HG03159 (cell line): Measurements from ENCODE around the gene NUDT14.

Experiments used
- ATAC-seq: cut with Tn5 transposase; IDR thresholded peaks from one replicate; pipeline ENCODE4 v1.9.1; 2021; ENCODE audit warnings: mild to moderate bottlenecking, moderate library complexity; ENCODE audit not compliant: unreplicated experiment

NUDT14 gene

DNA sequence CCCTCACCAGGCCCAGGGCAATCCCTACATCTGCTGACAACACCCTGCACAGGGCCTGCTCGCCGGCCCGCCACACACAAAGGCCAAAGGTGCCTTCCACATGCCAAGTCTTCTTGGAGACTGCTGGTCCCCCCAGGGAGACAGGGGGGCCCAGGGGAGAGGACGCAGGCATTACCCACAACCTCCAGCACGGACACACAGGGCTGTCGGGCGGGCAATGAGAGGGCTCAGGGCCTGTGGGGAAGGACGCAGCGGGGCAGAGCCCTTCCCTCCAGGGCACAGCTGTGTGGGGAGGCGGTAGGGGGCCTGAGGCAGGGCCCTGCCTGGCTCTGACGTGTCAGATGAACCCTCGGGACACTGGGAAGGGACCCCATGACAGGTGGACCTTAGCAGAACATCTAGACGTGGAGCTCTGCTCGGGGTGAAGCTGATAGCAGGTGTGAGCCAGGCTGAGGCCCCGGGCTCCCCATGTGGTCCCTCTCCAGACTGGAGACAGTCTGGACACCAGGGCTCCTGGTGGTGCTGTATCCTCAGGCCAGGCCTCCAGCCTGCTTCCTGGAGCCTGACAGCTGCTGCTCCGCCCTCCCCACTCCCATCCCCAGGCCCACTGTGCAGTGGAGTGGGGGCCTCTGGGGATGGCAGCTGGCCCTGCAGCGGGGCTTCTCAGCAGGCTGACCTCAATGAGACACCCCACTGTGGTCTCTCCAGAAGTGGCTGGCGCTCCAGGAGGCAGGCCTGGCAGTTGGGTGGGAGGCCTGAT is 31.6 kb upstream of the NUDT14 start:
- no peak for ATAC-seq

GRCh38 chr14:105211758-105212089 is 30.6 kb upstream of the NUDT14 start:
- ATAC-seq = no peak

- no peak for ATAC-seq
Measured at GRCh38 chr14:105211086-105211757, 30.1 kb upstream of the NUDT14 start.

DNA sequence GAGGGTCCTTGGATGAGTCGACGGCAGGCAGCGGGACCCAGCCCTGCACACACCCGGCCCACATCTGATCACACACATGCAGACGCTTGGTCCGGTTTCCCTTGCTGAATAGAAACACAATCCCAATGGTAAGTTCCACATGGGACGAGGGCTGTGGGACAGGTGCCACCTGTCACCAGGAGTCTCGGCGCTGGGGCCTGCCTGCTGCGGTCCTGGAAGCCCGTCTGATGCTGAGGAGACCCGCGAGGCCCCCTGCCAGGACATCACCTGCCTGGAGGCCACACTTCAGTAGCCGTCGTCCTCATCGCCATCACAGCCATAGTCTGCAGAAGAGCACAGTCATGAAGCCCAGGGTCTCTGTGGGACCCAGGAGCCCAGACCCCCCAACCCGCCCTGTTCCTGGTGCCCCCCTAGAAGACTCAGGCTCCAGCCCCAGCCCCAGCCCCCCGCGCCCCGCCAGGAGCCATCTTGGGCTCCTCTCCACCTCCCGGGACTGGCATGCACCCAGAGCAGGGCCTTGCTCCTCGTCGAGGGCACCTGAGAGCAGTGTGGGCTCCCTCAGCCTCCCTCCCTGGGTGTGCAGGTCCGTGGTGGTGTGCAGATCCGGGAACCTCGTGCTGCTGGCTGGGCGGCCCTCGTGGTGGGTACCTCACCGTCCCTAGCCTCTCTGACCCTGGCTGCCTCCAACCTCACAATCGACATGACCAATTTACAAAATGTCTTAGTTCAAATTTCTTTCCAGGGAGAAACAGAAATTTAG is 29.3 kb upstream of the NUDT14 start:
- ATAC-seq = no peak

- ATAC-seq = no peak
Measured at GRCh38 chr14:105209646-105210045, 28.5 kb upstream of the NUDT14 start.

DNA sequence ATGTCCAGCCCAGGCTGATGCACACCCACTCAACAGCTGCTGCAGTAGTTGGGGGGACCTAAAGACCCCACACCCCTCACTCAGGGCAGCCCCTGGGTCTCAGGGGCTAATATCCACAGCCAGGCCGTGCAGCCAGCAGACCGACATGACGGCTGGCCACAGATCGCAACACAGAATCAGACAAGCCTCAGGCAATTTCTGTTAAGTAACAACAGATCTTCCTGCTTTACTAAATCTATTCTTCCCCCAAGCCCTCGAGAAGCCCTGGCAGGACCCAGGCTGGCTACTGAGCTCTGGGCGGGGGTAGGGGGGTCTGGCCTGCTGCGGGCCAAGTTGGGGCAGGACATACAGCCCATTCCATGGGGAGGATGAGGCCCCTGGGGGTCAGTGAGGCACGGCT is 28.0 kb upstream of the NUDT14 start:
- no peak for ATAC-seq

GRCh38 chr14:105208738-105209075 is 27.6 kb upstream of the NUDT14 start:
- no peak for ATAC-seq

DNA sequence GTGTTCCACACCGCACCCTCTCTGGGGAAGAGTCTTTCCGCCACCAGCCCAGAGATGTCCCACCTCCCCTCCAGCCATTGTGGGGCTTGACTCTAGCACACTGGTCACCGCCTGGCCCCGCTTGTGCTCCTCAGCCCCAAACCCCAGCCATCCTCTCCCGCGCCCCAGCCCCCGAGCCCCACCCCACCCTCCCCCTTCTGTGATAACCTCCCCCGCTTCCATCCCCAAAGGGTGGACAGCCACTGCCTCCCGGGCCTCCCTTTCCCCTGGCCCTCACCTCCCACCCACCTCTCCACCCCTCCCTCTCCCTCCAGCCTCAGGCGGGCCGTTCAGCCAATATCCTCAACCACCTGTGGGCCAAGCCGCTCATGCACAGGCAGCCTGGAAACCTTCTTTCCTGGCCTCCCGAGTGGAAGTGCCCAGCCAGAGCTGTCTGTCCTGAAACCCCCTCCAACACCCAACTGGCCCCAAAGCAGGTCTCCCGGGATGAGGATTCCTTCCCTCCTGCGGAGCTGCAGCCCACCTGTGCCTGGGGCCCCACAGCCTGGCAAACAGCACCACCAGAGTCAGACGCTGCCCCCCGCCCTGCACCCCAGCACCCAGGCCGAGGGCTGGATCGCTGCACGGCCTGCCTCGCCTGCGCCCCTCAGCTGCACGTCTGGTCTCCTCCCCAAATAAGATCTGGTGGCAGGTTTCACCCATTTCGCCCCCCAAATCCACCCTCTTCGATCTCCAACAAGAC is 27.1 kb upstream of the NUDT14 start:
- ATAC-seq = no peak

GRCh38 chr14:105207460-105207901 is 26.4 kb upstream of the NUDT14 start:
- no peak for ATAC-seq

DNA sequence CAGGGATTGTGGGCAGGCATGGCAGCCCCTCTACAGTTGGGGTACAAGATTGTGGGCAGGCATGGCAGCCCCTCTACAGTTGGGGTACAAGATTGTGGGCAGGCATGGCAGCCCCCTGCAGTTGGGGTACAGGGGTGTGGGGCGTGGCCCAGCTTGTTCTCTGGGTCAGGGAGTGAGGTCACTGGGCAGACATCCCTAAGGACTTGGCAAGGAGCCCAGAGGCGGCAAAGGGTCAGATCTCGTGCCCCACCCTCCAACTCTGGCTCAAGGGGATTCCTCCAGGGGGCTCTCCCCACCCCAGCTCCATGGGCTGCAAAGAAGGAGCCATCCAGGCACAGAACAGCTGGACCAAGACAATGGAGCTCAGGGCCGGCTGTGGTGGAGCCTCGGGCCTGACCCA is 25.8 kb upstream of the NUDT14 start:
- no peak for ATAC-seq

- ATAC-seq = no peak
Measured at GRCh38 chr14:105205673-105206208, 24.6 kb upstream of the NUDT14 start.

DNA sequence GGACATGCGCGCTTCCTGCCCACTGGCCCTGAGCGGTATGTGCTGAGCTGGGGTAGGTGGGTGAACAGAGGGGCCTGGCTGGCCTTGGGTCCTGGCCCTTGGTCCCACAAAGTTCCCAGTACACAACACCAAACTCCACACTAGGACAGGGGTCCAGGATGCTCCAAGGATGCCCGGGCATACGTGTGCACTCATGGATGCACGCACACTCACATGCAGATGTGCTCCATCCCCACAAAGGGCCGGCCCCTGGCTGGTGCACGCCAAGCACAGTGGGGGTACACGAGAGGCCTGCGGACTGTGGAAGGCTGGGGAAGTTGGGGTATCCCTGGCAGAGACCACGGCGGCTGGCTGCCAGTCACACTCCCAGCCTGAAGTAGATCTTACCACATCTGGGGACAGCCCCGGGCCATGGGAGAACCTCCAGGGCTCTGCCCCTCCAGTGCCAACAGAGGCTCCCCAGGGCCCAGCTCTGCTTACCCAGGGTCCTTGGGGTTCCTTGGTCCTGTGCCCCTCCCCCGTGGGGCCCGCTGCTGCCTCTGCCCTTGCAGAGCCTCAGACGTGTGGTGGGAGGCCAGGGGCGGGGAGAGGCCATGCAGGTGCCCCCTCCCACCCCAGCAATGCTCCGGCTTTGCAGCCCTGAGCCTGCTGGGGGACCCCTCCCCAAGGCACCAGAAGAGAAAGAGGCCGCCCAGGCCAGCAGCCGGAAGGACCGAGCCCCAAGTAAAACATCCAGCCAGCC is 24.0 kb upstream of the NUDT14 start:
- no peak for ATAC-seq

DNA sequence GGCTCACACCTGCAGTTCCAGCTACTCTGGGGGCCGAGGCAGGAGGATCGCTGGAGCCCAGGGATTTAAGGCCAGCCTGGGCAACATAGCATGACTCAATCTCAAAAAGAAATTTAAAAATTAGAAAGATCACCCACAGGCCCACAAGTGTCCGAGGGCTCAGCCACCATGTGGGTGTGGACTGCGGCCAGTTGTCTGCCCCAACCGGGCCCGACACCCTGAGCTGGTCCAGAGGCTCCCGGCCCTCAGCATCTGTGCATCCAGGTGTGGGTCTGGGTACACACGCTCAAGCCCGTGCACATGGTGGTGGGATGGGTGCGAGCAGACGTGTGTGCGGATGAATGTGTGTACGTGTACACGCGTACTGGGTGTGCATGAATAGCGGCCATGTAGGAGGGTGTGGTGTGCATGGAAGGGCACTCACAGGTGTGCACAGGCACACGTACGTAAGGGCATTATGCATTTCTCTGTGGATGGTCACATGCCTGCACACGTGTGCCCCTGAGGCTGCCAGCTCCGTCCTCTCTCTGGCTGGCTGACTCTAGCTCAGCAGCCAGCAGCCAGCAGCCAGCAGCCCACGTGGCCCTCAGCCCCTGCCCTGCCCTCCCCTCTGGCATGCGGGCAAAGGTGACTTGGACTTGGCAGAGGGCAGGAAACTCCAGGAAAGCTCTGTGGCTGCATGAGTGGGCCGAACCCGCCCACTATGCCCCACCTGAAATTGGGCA is 23.3 kb upstream of the NUDT14 start:
- no peak for ATAC-seq

DNA sequence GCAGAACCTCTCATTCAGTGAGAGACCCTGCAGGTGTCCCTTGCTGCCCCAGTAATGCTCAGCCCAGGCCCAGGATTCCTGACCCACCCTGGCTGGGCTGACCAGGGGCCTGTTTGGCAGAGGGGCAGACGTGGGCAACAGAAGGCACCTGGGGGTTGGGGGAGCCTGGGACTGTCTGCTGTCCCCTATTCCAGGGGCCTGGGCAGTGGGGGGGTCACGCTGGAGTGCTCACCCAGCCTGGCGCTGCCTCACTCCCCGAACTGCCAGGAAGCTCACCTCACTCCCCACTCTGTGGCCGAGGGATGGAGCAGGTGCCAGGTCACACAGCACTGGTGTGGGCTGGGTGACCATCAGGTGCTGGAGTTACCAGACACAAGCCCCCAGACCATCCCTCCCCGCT is 22.6 kb upstream of the NUDT14 start:
- no peak for ATAC-seq

DNA sequence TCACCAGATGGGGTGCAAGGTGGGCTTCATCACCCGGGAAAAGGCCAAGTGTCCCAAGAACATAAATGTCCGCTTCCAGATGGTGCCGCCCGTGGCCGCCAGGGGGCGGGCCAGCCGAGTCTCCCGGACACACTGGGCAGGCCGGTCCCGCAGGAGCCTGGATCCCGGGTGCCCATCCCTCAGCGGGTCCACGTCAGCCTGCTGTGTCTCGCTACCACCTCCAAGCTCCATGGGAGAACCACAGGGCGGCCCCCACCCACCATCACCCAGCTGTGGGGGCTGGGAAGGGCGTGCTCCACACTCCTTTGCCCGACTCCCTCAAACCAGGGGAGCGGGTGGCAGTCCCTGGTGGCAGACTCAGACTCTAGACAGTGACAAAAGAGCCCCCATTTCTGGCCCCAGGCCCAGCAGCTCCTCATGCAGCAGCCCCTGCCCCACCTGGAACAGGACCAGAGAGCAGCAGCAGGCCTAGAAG is 22.0 kb upstream of the NUDT14 start:
- no peak for ATAC-seq

DNA sequence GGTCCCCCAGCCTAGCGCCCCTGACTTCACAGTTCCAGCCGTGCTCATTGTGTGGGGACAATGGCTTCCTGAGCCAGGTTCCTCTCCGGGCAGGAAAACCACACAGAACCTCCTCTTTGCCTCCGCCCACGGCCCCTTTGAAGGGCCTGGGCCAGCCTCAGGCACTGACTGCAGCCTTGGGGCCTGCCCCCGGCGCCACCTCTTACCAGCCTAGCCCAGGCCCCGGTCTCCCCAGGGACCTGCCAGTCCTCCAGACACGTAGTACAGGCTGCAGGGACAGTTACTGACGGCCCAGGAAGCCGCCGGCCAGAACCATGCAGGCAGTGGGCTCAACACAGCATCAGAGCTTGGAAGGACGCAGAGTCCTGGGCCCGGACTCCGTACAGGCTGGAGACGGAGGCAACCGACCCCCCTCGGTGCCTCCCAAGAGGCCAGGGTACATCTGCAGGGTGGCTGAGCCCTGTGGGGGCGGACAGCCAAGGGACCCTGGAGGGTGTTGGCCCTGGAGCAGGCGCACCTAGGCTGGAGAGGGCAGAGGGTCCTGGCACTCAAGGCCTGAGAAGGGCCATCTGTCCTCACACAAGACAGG is 20.9 kb upstream of the NUDT14 start:
- no peak for ATAC-seq

DNA sequence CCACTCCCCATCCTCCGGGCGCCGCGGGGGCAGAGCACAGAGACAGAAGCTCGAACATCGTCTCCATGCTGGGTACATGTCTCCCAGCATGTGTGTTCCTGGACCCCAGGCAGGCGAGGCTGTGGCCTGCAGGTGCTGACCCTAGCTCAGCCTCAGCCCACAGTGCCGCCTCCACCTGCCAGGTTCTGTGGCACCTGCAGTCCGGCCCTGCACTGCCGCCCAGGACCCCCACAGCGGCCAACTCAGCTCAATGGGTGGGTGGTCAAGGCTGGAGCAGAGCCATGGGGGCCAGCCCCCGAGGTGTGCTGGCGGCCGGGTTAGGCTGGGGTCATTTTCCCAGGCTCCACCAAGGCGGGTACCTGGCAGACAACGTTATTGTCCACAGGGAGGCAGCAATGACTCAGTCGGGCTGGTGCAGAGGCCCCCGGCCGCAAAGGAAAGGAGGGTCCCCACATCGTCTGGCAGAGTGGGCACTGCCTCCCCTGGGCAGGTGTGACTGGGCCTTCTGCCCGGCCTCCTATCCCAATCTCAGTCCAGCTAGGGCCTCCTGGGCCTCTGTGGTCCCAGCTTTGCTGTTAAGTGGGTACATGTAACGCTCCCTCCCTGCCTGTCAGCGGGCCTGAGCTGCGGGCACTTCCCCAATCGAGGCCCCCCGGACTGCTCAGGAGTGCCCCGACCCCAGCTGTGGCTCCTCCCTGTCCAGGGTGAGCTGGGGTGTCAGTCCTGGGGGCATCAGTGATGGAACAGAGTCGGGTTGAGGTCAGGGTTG is 20.2 kb upstream of the NUDT14 start:
- no peak for ATAC-seq

- no peak for ATAC-seq
Measured at GRCh38 chr14:105200641-105201040, 19.5 kb upstream of the NUDT14 start.

- no peak for ATAC-seq
Measured at GRCh38 chr14:105200074-105200473, 19.0 kb upstream of the NUDT14 start.
